GM19023 (cell line): ENCODE measurements around the gene ZFR2.

Experiments
- ATAC-seq: cut with Tn5 transposase; IDR thresholded peaks from one replicate; pipeline ENCODE4 v1.9.1; 2021; ENCODE audit warnings: mild to moderate bottlenecking, moderate library complexity; ENCODE audit not compliant: unreplicated experiment

Gene ZFR2

GRCh38 chr19:3792114-3792513 lies 76.7 kb downstream of the ZFR2 start:
- ATAC-seq = no peak

- ATAC-seq = no peak
These were observed 77.9 kb downstream of the ZFR2 start for GRCh38 chr19:3790941-3791340.

GRCh38 chr19:3790209-3790734 lies 78.6 kb downstream of the ZFR2 start:
- ATAC-seq = no peak

- no peak for ATAC-seq
These were observed 79.7 kb downstream of the ZFR2 start for GRCh38 chr19:3788996-3789778.

- ATAC-seq = no peak
These were observed 82.7 kb downstream of the ZFR2 start, which contains the start of gene MATK for GRCh38 chr19:3785938-3786824. TSS of gene MATK (minus strand) at chr19:3786381. CDS start at chr19:3785135, 1,246 bp downstream.

GRCh38 chr19:3785451-3785937 lies 83.3 kb downstream of the ZFR2 start:
- no peak for ATAC-seq

- no peak for ATAC-seq
These were observed 84.0 kb downstream of the ZFR2 start for GRCh38 chr19:3784607-3785450.

- ATAC-seq = no peak
These were observed 84.9 kb downstream of the ZFR2 start for GRCh38 chr19:3783660-3784584.

- ATAC-seq = no peak
These were observed 85.9 kb downstream of the ZFR2 start for GRCh38 chr19:3782903-3783302.

GRCh38 chr19:3782330-3782729 lies 86.5 kb downstream of the ZFR2 start:
- ATAC-seq = no peak

GRCh38 chr19:3781603-3782002 lies 87.2 kb downstream of the ZFR2 start:
- no peak for ATAC-seq

GRCh38 chr19:3780786-3781304 lies 88.0 kb downstream of the ZFR2 start:
- ATAC-seq = no peak

- no peak for ATAC-seq
These were observed 89.7 kb downstream of the ZFR2 start for GRCh38 chr19:3778899-3779723.

- no peak for ATAC-seq
These were observed 90.6 kb downstream of the ZFR2 start for GRCh38 chr19:3778104-3778867.

- ATAC-seq = no peak
These were observed 92.3 kb downstream of the ZFR2 start for GRCh38 chr19:3776479-3777040.

- no peak for ATAC-seq
These were observed 93.0 kb downstream of the ZFR2 start for GRCh38 chr19:3775831-3776230.

GRCh38 chr19:3775374-3775711 lies 93.5 kb downstream of the ZFR2 start:
- ATAC-seq = no peak
